GM23338 (cell line): ENCODE data around the gene EPHB6. TPM values are rescaled to one million over a fixed set of nuclear protein-coding genes. Genes with fewer than 3 reads are reported as not detected.

Experiments
- ATAC-seq: fragments of 200-7000 bp; cut with Tn5 transposase; 3 replicates; pipeline ENCODE4 v1.9.1; 2020
- DNase-seq: peaks from one replicate; pipeline ENCODE4 v3.0.0-alpha.2; 2015; ENCODE audit warnings: low spot score
- H2AFZ ChIP-seq: fragments of 200-600 bp; sonication (generic); 2 replicates; pipeline ENCODE4 v1.8.0; 2016; ENCODE audit warnings: antibody characterized with exemption, mild to moderate bottlenecking, moderate library complexity
- H3F3A ChIP-seq: fragments of 200-600 bp; sonication (generic); replicated peaks from 2 replicates; pipeline ENCODE4 v1.8.0; 2017; ENCODE audit warnings: antibody characterized with exemption, mixed run types, low read depth
- H3K27ac ChIP-seq: fragments of 200-600 bp; sonication (generic); 2 replicates; pipeline ENCODE4 v1.6.1; 2016; ENCODE audit warnings: low read depth
- H3K27me3 ChIP-seq: fragments of 200-600 bp; sonication (generic); 2 replicates; pipeline ENCODE4 v1.8.0; 2016; ENCODE audit warnings: mild to moderate bottlenecking, mixed run types, moderate library complexity; ENCODE audit not compliant: insufficient read depth
- H3K36me3 ChIP-seq: fragments of 200-600 bp; sonication (generic); 2 replicates; pipeline ENCODE4 v1.8.0; 2016; ENCODE audit warnings: mild to moderate bottlenecking; ENCODE audit not compliant: insufficient read depth
- H3K4me1 ChIP-seq: fragments of 200-600 bp; sonication (generic); 2 replicates; pipeline ENCODE4 v1.8.0; 2016; ENCODE audit warnings: mild to moderate bottlenecking, moderate library complexity; ENCODE audit not compliant: insufficient read depth
- H3K4me2 ChIP-seq: fragments of 200-600 bp; sonication (generic); 2 replicates; pipeline ENCODE4 v1.7.1; 2017; ENCODE audit warnings: mixed run types
- H3K4me3 ChIP-seq: fragments of 200-600 bp; sonication (generic); 2 replicates; pipeline ENCODE4 v1.6.1; 2016; ENCODE audit warnings: mixed run types
- H3K79me2 ChIP-seq: fragments of 200-600 bp; sonication (generic); replicated peaks from 2 replicates; pipeline ENCODE4 v1.8.0; 2017; ENCODE audit warnings: mild to moderate bottlenecking; ENCODE audit not compliant: insufficient read depth
- H3K9me2 ChIP-seq: fragments of 200-600 bp; sonication (generic); 2 replicates; pipeline ENCODE4 v1.8.0; 2017; ENCODE audit not compliant: insufficient read depth
- H4K20me1 ChIP-seq: fragments of 200-600 bp; sonication (generic); replicated peaks from 2 replicates; pipeline ENCODE4 v1.8.0; 2017; ENCODE audit warnings: mild to moderate bottlenecking; ENCODE audit not compliant: insufficient read depth
- H3K27ac Mint-ChIP-seq: 2 replicates; pipeline ENCODE4 v1.8.0; 2020; ENCODE audit warnings: inconsistent platforms, mild to moderate bottlenecking, moderate library complexity, mixed read lengths
- H3K27me3 Mint-ChIP-seq: 3 replicates; pipeline ENCODE4 v1.8.0; 2022; ENCODE audit warnings: low read depth, mild to moderate bottlenecking, moderate library complexity, mixed read lengths, inconsistent platforms; ENCODE audit not compliant: insufficient read depth, poor library complexity
- H3K36me3 Mint-ChIP-seq: 3 replicates; pipeline ENCODE4 v1.8.0; 2021; ENCODE audit warnings: low read depth, mild to moderate bottlenecking, inconsistent platforms, moderate library complexity, mixed read lengths
- H3K4me1 Mint-ChIP-seq: 3 replicates; pipeline ENCODE4 v1.8.0; 2020; ENCODE audit warnings: mild to moderate bottlenecking, inconsistent platforms, mixed read lengths
- H3K4me3 Mint-ChIP-seq: 3 replicates; pipeline ENCODE4 v1.8.0; 2021; ENCODE audit warnings: moderate library complexity, mild to moderate bottlenecking, inconsistent platforms, mixed read lengths
- H3K9me3 Mint-ChIP-seq: 3 replicates; pipeline ENCODE4 v1.8.0; 2020; ENCODE audit warnings: moderate library complexity, mild to moderate bottlenecking, inconsistent platforms, mixed read lengths
- CTCF ChIP-seq, 2 experiments: fragments of 200-600 bp in 1 of 2; sonication (generic) in 1 of 2; conservative IDR thresholded peaks; 2 replicates each; pipeline versions ENCODE4 v1.5.1 to v1.6.1; 2016 to 2017; ENCODE audit warnings: antibody characterized with exemption in 2 of 2, low read depth in 2 of 2, mild to moderate bottlenecking in 2 of 2, moderate library complexity in 1 of 2
- ETS1 ChIP-seq: IDR thresholded peaks from 2 replicates; pipeline ENCODE4 v1.6.1; 2016; ENCODE audit warnings: antibody characterized with exemption
- EZH2phosphoT487 ChIP-seq: fragments of 200-600 bp; sonication (generic); IDR thresholded peaks from one replicate; pipeline ENCODE4 v1.8.1; 2018; ENCODE audit warnings: antibody characterized with exemption; ENCODE audit not compliant: unreplicated experiment
- NANOG ChIP-seq: IDR thresholded peaks from 2 replicates; pipeline ENCODE4 v1.6.1; 2016; ENCODE audit warnings: antibody characterized with exemption, borderline replicate concordance
- ZNF114 ChIP-seq: fragments of 250-450 bp; sonication (Bioruptor Pico); IDR thresholded peaks from 2 replicates; pipeline ENCODE4 v1.5.0; 2020; ENCODE audit warnings: mild to moderate bottlenecking, moderate library complexity
- ZNF331 ChIP-seq: fragments of 250-450 bp; sonication (Bioruptor Pico); IDR thresholded peaks from 2 replicates; pipeline ENCODE4 v1.5.0; 2020; ENCODE audit warnings: low read depth, mild to moderate bottlenecking, moderate library complexity
- ZNF462 ChIP-seq: fragments of 250-450 bp; sonication (Bioruptor Pico); IDR thresholded peaks from 2 replicates; pipeline ENCODE4 v1.5.0; 2020; ENCODE audit warnings: mild to moderate bottlenecking, moderate library complexity
- polyA plus RNA-seq: library from polyadenylated mRNA; unstranded; fragments of >200 nt; fragmentation: Nextera tagmentation; extraction: Ambion mirVana; gene quantifications from 2 replicates; pipeline ENCODE4 v1.2.1, GENCODE V29; 2016
- total RNA-seq: library from RNA; depleted of rRNA; stranded (reverse); fragments of >200 nt; shearing (Covaris generic); gene quantifications from 2 replicates; pipeline ENCODE4 v1.2.3, GENCODE V29; 2014

EPHB6 gene
- total and polyA plus RNA-seq, 2 experiments from 2014 or later: 20.8 to 27.5 TPM

- TF ChIP-seq ZNF462 (CRISPR knock-in tag) (no peak), ZNF114 (CRISPR knock-in tag) (no peak), CTCF (conservative IDR thresholded peaks at IDR 0.05; ENCODE audit: low read depth in 2 of 2) (no peak), ZNF331 (no peak), NANOG (no peak), ETS1 (no peak), EZH2phosphoT487 (no peak)
Observed at GRCh38 chr7:142910481-142910880, 55.6 kb downstream of the EPHB6 start (continued).

GRCh38 chr7:142913051-142913450, 58.2 kb downstream of the EPHB6 start:
- TF ChIP-seq EZH2phosphoT487: no peak
- no peaks in the 10 kb centered on the region; the same call in 2 of the 3 replicates for H3K9me3 Mint-ChIP-seq

More at GRCh38 chr7:142913051-142913450, 58.2 kb downstream of the EPHB6 start:
- Mint-ChIP-seq H3K27me3 (peaks cover 4% of the 10 kb centered on the region), H3K27ac (no peak overlapping the region), H3K4me3 (no peak overlapping the region), H3K36me3 (no peaks in the 10 kb centered on the region), H3K4me1 (peaks cover 2% of the 10 kb centered on the region; the same call in 1 of the 3 replicates)
- peaks cover 9% of the 10 kb centered on the region for H3K9me2 ChIP-seq
- H3K4me3 ChIP-seq: no peak overlapping the region
- no peaks in the 10 kb centered on the region for H3F3A ChIP-seq
- H3K4me1 ChIP-seq: no peaks in the 10 kb centered on the region
- no peak for ATAC-seq
- no peak overlapping the region for H2AFZ ChIP-seq
- no peak overlapping the region for H3K27ac ChIP-seq
- DNase-seq: no peak
- no peaks in the 10 kb centered on the region for H4K20me1 ChIP-seq
- H3K36me3 ChIP-seq: no peaks in the 10 kb centered on the region
- H3K79me2 ChIP-seq: no peaks in the 10 kb centered on the region
- no peak overlapping the region for H3K4me2 ChIP-seq
- no peaks in the 10 kb centered on the region for H3K27me3 ChIP-seq
